ENCODE data around the gene PACS2.

The PACS2 gene

GRCh38 chr14:105365681-105366080 lies 51.1 kb downstream of the PACS2 start:
- FAIRE-seq = no peak
- no peak for DNase-seq (ENCODE audit: insufficient read length, low spot score)

DNA sequence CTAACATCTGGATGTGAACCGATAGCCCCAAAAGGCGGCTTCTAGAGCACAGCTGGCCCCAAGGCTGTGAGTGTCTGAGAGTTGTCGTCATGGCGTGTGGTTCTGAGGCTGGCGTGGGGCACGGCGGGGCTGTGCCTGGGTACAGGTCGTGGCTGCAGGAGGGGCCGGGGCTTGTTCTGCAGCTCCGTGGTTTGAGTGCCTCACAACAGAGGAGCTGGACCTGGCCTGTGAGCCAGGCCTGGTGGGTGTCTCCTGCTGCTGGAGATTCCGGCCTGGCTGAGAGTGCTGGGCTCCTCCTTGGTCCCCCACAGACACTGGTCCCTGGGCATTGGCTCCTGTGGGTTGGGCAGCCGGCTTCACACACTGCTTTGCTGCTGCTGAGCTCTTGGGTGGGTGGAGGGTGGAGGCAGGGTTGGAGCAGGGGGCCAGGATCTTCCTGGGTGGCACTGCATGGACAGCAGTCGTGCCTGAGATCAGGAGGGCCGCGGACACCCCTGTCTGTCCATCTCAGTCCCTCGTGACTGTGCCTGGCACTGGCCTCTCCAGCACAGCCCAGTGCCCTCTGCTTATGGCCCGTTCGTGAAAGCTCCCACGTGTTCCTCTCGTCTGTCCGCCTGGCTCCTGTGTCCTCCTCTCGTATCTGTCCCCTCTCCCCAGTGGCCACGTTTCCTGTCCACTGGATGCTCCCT lies 52.0 kb downstream of the PACS2 start:
- DNase-seq (ENCODE audit: insufficient read length, low spot score) (no peak), FAIRE-seq (no peak)

DNA sequence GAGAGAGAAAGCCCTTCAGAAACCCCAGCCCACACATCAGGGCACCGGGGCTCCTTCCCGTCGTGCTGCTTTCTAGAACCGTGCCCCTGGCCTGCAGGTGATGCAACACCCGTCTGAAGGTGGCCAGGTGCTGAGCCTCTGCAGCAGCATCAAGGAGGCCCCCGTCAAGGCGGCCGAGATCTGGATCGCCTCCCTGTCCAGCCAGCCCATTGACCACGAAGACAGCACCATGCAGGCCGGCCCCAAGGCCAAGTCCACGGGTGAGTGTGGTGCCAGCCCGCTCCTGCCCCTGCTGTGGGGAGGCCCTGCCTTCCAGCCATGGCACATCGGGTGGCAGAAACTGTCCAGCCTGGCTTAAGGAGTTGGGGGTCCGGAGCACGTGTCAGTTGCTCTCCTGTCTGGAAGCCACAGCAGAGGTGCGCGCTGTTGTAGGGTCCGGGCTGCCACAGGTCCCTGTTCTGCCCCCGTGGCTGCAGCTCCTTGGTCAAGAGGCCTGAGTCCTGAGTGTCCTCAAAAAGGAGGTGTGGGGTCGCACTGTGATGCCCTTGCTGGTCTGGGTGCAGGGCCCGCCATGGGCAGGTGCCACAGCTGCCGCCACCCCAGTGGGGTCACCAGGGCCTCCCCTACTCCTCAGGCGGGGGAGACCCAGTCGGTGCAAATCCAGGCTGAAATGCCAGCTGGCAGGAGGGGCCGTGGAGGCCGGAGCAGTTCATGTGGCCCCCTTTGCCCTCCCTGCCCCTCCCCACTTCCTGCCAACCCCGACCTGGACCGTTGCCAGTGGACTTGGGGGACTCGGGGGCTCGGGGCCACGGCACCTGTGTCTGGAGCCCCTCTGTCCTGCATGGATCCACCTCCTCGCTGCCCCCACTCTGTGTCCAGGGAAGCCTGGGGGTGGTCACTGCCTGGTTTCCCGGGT lies 52.8 kb downstream of the PACS2 start:
- no peak for DNase-seq (ENCODE audit: insufficient read length, low spot score)
- FAIRE-seq = no peak

DNA sequence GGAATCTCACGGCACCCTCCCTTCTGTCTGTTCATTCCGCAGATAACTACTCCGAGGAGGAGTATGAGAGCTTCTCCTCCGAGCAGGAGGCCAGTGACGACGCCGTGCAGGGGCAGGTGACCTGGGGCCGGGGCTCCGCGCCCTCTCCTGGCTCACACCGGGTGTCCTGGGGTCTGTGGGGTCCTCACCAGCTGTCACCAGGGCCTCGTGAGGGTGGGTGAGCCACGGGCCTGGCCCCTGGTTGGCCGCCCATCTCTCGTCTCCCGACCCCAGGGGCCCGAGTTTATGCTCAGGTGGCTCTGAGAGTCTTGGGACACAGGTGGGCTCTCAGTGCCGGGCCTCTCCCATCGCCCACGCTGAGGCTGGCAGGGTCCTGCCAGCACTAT lies 53.5 kb downstream of the PACS2 start:
- no peak for DNase-seq (ENCODE audit: insufficient read length, low spot score)
- no peak for FAIRE-seq

DNA sequence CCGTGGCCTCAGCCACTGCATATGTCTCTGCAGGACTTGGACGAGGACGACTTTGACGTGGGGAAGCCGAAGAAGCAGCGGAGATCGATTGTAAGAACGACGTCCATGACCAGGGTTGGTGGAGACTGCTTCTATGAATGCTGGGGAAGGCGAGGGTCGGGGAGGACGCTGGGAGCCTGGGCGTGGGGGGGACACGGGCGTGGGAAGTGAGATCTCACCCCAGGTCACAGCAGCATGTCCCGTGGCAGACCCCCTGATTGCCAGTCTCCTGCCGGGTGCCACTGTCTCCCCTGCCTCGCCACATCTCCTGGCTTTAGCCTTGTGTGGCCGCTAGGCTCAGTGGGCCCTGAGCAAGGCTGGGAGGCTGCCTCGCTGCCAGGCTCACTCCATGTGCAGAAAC lies 53.9 kb downstream of the PACS2 start:
- no peak for DNase-seq (ENCODE audit: insufficient read length, low spot score)
- no peak for FAIRE-seq

DNA sequence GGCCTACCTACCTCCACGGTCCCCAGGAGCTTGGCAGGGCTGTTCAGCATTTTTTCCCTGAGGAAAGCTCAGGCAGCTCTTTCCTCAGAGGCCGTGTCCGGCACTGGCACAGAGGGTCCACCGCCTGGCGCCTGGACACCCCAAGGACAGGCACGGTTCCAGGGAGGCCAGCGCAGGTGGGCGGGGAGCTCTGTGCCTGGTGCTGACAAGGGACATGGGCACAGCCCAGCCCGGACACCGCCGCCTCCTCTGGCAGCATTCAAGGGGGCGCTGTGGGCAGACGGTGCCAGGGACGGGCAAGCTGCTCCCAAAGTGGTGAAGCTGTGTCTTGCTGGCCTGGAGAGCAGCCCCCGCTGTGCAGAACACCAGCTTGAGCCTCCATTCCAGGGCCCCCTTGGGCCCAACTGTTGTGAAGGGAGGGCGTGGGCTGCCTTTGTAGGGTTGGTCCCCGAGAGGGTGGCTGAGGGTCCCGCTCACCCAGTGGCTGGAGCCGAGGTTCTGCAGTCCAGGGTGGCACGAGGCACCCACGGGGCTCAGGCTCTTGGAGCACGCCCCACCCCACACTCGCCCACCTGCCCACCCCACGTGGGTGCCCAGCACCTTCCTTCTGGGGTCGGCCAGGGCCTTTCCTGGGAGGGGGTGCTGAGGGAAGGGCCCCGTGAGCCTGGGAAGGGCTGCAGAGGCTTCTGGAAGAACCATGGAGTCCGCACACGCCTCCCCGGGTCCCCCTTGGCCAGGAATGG lies 54.5 kb downstream of the PACS2 start:
- FAIRE-seq (no peak), DNase-seq (ENCODE audit: insufficient read length, low spot score) (no peak)

DNA sequence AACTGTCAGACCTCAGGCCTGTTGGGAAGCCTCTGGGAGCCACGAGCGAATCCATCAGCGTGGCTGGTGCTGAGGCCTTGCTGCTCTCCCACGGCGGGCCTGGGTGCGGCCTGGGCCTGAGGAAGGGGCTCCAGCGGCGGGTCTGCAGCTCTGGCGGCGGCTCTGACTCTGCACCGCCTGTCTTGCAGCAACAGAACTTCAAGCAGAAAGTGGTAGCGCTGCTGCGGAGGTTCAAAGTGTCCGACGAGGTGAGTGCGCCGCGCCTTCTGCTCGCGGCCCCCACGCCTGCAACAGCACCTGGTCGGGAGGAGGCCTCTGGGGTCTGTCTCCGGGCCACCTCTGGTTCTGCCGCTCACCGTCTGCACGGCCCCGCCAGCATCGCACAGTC lies 55.1 kb downstream of the PACS2 start:
- no peak for FAIRE-seq

DNA sequence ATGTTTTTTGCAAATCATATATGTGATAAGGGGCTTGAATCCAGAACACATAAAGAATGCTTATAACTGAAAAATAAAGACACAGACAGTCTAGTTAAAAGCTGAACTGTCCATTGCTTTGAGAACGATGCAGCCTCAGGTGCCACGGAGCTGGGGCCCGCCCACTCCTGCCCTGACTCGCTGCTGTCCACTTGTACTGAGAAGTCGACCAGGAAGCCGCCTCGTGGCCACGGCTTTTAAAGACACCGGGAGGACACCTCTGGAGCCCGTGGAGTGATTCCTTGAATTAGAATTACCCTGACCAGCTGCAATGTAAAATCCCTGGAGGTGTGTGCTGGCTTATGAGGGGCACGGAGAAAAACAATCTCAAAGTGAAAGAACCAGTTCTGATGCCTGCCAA lies 59.8 kb downstream of the PACS2 start:
- DNase-seq (ENCODE audit: insufficient read length, low spot score) (no peak), FAIRE-seq (no peak)

More for the DNA sequence above, 55.1 kb downstream of the PACS2 start:
- no peak for DNase-seq (ENCODE audit: insufficient read length, low spot score)

- DNase-seq (ENCODE audit: insufficient read length, low spot score) (no peak), FAIRE-seq (no peak)
Measured at GRCh38 chr14:105375635-105376057, 61.1 kb downstream of the PACS2 start.

DNA sequence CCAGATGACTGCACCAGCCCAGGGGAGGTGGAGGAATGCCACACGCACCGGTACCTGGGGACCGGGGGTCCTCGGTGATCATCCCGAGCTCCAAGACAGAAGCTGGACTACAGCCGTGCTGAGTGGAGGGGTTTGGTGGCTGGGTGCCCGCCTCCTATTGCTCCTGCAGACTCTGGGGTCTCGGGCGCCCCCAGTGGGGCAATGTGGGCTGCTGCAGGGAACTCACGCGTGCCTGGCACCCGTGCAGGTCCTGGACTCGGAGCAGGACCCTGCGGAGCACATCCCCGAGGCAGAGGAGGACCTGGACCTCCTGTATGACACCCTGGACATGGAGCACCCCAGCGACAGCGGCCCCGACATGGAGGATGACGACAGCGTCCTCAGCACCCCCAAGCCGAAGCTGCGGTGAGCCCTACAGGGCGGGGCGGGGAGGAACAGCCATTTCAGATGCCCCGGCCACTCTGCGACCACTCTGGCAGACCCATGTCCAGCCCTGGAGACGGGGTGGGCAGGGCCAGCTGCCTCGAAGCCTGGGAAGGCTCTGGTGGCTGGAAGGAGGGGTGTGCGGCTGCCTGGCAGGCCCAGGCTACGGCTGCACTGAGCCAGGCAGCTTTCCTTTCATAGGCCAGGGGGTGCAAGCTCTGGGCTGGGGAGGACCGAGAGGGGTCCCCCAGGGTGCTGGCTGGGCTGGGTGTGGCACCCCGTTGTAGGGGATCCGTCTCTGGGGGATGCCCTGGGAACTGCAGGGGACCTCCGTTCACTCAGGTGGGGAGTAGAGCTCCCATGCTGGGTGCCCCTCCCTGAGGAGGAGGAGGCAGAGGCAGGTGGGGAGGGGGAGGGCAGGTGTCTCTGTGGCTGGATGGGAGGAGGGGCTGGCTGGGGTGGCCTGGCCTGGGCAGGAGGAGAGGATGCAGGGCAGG lies 62.2 kb downstream of the PACS2 start:
- DNase-seq (ENCODE audit: insufficient read length, low spot score) = no peak
- no peak for FAIRE-seq

GRCh38 chr14:105377555-105378182 lies 63.1 kb downstream of the PACS2 start:
- no peak for DNase-seq (ENCODE audit: insufficient read length, low spot score)
- FAIRE-seq = no peak

GRCh38 chr14:105378199-105378598 lies 63.7 kb downstream of the PACS2 start:
- no peak for FAIRE-seq
- DNase-seq (ENCODE audit: insufficient read length, low spot score) = no peak

DNA sequence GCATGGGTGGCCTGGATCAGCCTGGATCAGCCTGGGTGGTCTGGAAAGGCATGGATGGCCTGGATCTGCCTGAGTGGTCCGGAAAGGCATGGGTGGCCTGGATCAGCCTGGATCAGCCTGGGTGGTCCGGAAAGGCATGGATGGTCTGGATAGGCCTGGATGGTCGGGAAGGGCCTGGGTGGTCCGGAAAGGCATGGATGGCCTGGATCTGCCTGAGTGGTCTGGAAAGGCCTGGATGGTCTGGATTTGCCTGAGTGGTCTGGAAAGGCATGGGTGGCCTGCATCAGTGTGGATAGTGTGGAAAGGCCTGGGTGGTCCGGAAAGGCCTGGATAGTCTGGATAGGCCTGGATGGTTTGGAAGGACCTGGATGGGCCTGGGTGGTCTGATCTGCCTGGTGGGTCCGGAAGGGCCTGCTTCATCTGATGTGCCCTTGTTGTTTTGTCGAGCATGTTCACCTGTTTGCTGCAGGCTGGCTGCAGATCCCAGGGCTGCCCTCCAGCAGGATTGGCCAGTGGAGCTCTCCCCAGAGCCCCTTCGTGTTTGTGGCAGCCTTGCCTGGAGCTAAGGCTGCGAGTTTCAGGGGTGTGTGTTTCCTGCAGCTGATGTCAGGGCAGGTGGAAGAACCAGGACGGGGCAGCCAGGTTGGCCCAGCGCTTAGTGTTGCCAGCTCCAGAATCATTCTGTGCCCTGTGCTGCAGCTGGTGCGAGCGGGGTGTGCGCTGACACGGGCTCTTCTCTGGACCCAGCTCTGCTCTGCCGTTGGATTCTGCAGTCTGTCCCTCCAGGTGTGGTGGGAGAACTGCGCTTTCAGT lies 64.5 kb downstream of the PACS2 start:
- FAIRE-seq (no peak), DNase-seq (ENCODE audit: insufficient read length, low spot score) (no peak)

GRCh38 chr14:105379946-105380345 lies 65.4 kb downstream of the PACS2 start:
- FAIRE-seq = no peak
- DNase-seq (ENCODE audit: insufficient read length, low spot score) = no peak

DNA sequence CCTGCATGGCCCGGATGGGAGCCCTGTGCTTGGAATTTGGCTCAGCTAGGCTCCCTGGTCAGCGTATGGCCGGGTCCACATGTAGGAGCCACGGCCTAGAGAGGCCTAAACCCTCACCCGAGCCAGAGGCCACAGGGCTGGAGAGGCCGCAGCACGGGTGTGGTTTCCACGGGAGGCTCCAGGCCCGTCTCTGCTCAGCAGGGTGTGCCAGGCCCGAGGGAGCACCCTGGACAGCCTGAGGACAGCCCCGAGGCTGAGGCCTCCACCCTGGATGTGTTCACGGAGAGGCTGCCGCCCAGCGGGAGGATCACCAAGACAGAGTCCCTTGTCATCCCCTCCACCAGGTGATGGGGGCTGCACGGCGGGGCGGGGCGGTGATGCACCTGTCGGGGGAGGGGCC lies 66.2 kb downstream of the PACS2 start:
- DNase-seq (ENCODE audit: insufficient read length, low spot score) (no peak), FAIRE-seq (no peak)

GRCh38 chr14:105381446-105382342 lies 67.1 kb downstream of the PACS2 start:
- DNase-seq (ENCODE audit: insufficient read length, low spot score) (no peak), FAIRE-seq (no peak)

GRCh38 chr14:105382343-105383082 lies 68.0 kb downstream of the PACS2 start:
- no peak for FAIRE-seq
- no peak for DNase-seq (ENCODE audit: insufficient read length, low spot score)
